GM12891 (cell line): ENCODE data around the gene ATG13. TPM values are rescaled to one million over a fixed set of nuclear protein-coding genes. Genes with fewer than 3 reads are reported as not detected.
"Not testable (repeated sequence)": the region's sequence is repeated elsewhere in the genome, so short reads cannot be mapped to it uniquely, and the experiment has no call there.

ENCODE experiments used
- DNase-seq: peaks from one replicate; pipeline ENCODE4 v3.0.0; 2011; ENCODE audit warnings: low spot score; ENCODE audit not compliant: insufficient read length
- FAIRE-seq: peaks from 2 replicates; lab custom pipeline; 2011; peaks lifted over from hg19 to GRCh38; lab: Jason Lieb, UNC
- PAX5 ChIP-seq: IDR thresholded peaks from 2 replicates; pipeline ENCODE4 v1.6.1; 2011; ENCODE audit warnings: low read length, moderate library complexity, mild to moderate bottlenecking; ENCODE audit not compliant: insufficient read depth, severe bottlenecking
- POLR2A ChIP-seq: IDR thresholded peaks from 2 replicates; pipeline ENCODE4 v1.6.1; 2011; ENCODE audit warnings: low read depth, low read length, control low read depth
- POLR2AphosphoS5 ChIP-seq: IDR thresholded peaks from 2 replicates; pipeline ENCODE4 v1.6.1; 2011; ENCODE audit warnings: low read depth, low read length, control low read depth
- POU2F2 ChIP-seq: IDR thresholded peaks from 2 replicates; pipeline ENCODE4 v1.6.1; 2011; ENCODE audit warnings: low read depth, mild to moderate bottlenecking, control low read depth, low read length, moderate library complexity
- SPI1 ChIP-seq: IDR thresholded peaks from 2 replicates; pipeline ENCODE4 v1.6.1; 2011; ENCODE audit warnings: low read depth, low read length, control low read depth
- TAF1 ChIP-seq: IDR thresholded peaks from 2 replicates; pipeline ENCODE4 v1.6.1; 2011; ENCODE audit warnings: low read depth, low read length, control low read depth
- polyA plus RNA-seq: library from polyadenylated mRNA; unstranded; fragments of >200 nt; gene quantifications from one replicate; pipeline ENCODE4 v1.2.1, GENCODE V29; 2012; ENCODE audit warnings: low read depth, missing spikeins, inconsistent platforms; ENCODE audit not compliant: missing spikeins

ATG13 gene
- 23.3 TPM for polyA plus RNA-seq

DNA sequence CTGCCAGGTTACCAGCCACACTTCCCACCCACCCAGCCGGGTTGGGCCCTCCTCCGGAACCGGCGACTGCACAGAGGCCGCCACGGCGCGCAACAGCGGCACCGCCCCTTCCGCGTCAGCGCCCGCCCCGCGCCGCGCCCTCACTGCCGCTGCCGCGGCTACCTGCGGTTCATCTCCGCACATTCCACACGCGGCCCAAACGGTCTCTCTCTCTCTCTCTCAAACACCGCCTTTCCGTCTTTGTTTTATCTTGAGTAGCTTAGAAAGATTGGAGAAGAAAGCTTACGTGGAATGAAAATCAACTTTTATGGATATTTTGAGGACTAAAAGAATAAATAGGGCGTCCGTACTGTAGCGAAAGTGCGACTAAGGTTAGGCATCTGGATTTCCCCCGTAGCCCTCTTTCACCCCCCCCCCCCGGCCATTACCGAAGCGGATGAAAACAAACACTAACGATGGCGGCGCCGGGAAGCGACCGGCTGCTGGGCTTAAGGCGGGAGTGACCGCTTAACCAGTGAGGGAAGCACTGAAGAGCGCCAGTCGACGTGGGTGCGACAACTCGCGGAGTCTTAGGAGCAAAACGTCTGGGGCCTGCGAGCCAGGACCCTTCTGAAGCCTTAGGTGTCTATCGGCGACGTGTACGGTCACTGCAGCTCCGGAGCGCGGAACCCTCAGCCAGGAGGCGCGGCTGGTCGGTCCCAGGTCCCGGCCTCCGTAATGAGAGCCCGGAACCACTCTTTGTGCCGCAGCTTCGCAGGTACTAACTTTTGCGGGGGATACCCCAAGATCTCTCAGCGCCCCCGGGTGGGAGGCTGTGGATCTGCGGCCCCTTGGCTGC lies at the start of gene ATG13, which contains the start of gene HARBI1:
TSS of gene ATG13 (plus strand) at position 420 of the 838 bp plus-strand sequence. CDS start 26,739 bp downstream, outside the sequence.
TSS of gene HARBI1 (minus strand) at position 94 of the 838 bp plus-strand sequence. CDS start 990 bp downstream, outside the sequence.
- TF ChIP-seq TAF1 (peak; percentile 67), POLR2AphosphoS5 (0 out of 2 replicates have a peak, but pooled peaks have one; percentile 36), SPI1 (no peak), POLR2A (no peak), POU2F2 (peak; percentile 24; the same call in 1 of the 2 replicates), PAX5 (peak; percentile 40)
- FAIRE-seq = peak; percentile 95

DNA sequence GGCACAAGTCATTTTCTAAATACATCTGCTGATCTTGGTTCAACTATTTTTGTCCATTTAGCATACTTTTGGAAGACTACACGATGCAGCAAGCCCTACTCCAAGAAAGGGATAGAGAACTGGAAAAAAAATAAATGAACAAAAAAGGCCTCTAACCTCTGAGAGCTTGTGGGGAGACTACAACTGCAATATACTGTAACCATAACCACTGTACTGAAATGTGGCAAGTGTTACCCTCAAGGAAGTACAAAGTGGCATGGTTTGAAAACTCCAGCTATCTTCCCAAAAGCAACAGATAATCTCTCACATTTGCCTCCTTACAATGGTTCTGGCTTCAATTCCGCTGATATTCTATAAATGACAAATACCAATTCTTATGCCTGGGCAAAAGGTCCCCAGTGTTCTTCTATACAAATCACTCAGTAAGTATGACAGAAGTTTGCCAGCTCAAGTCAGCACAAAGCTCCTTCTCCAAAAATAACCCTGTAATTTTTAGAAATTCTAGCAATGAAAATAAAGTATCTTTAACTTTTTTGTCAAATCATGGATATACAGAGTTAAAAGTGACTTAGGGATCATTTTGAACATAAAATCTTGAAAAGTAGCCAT lies 46.5 kb upstream of the ATG13 start:
- no peak for TF ChIP-seq SPI1
- no peak for TF ChIP-seq POU2F2
- no peak for TF ChIP-seq POLR2AphosphoS5
- TF ChIP-seq TAF1 = no peak
- no peak for DNase-seq
- no peak for FAIRE-seq

More for the DNA sequence above, at the start of gene ATG13, which contains the start of gene HARBI1:
- DNase-seq = peak; percentile 84

DNA sequence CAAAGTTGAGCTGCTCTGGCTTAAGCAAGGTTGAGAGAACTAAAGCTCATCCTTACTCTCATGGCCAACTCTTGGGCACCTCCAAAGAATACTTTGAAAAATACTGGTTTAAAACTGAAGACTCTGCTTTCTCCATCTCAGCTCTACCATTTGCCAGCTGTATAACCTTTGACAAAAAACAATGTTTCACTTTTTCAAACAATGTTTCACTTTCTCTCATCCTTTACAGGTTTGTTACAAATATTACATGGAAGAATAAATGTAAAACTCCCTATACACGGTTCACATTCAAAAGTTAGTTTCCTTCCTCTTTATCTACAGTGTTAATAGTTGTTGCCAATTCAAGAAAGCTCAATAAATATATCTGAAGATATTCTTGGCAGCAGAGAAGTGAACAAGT lies 42.7 kb upstream of the ATG13 start:
- no peak for DNase-seq
- no peak for FAIRE-seq
- TF ChIP-seq SPI1 (no peak), POLR2A (no peak), POLR2AphosphoS5 (no peak), TAF1 (no peak), POU2F2 (no peak), PAX5 (no peak)

DNA sequence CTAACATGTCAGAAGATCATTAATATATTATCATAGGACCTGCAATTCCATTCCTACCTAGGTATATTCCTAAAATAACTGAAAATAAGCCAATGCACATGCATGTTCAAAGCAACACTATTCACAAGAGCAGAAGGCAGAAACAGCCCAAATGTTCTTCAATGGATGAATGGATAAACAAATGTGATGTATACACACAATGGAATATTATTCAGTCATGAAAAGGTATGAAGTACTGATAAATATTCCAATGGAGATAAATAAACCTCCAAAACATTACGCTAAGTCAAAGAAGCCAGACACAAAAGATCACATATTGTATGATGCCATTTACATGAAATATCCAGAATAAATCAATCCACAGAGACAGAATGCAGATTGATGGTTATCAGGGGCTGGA lies 40.3 kb upstream of the ATG13 start:
- FAIRE-seq (no peak), DNase-seq (no peak)
- TF ChIP-seq PAX5 (no peak), POU2F2 (no peak), TAF1 (no peak), POLR2AphosphoS5 (no peak), SPI1 (no peak), POLR2A (no peak)

DNA sequence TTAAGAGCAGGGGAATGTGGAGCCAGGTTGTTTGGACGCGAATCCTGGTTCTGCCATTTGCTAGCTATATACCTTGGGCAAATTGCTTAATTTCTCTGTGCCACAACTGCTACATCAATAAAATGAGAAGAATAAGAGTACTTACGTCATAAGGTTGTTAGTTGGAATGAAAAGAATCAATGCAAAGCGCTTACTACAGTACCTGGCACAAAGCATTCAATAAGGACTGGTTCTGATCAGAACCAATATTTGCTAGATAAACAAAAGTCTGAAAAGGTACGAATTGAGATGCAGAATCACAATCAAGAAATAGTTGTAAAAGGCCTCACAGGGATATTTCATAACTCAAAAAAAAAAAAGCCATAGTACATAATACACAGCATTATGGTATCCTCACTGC lies 34.8 kb upstream of the ATG13 start:
- TF ChIP-seq PAX5 (no peak), POLR2AphosphoS5 (no peak)
- DNase-seq (no peak), FAIRE-seq (no peak)

DNA sequence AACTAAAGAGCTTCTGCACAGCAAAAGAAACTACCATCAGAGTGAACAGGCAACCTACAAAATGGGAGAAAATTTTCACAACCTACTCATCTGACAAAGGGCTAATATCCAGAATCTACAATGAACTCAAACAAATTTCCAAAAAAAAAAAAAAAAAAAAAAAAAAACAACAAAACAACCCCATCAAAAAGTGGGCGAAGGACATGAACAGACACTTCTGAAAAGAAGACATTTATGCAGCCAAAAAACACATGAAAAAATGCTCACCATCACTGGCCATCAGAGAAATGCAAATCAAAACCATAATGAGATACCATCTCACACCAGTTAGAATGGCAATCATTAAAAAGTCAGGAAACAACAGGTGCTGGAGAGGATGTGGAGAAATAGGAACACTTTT lies 33.8 kb upstream of the ATG13 start:
- not testable (repeated sequence) for DNase-seq, FAIRE-seq

DNA sequence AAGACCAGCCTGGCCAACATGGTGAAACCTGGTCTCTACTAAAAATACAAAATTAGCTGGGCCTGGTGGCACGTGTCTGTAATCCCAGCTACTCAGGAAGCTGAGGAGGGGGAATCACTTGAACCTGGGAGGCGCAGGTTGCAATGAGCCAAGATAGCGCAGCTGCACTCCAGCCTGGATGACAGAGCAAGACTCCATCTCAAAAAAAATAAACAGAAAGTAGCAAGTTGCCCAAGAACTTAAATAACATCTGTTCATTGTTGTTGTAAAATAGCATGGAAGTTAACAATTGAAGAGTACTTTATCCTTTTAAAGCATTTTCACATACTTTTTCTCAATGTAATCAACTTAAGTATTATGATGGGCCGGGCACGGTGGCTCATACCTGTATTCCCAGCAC lies 29.2 kb upstream of the ATG13 start:
- no peak for FAIRE-seq
- TF ChIP-seq TAF1 = no peak
- TF ChIP-seq POU2F2 = no peak
- no peak for TF ChIP-seq POLR2A
- TF ChIP-seq POLR2AphosphoS5 = no peak
- no peak for TF ChIP-seq PAX5
- TF ChIP-seq SPI1 = no peak
- no peak for DNase-seq

DNA sequence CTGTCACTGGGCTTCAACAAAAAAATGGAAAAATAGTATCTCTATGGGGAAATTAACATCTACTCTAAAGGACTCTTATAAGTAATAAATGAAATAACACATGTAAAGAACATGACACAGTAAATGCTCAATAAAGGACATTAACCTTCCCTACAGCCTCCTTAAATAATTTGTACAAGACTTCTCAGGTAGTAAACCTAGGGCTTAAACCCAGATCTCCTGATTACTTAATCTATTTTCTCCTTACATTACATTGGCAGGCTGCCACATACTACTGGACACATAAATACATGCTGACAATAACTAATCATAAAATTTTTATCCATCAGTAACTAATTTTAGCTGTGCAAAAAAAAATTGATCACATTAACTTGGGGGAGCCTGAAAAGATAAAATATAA lies 28.4 kb upstream of the ATG13 start:
- FAIRE-seq (no peak), DNase-seq (no peak)
- no peak for TF ChIP-seq POLR2AphosphoS5
- no peak for TF ChIP-seq TAF1
- no peak for TF ChIP-seq SPI1
- TF ChIP-seq POU2F2 = no peak

DNA sequence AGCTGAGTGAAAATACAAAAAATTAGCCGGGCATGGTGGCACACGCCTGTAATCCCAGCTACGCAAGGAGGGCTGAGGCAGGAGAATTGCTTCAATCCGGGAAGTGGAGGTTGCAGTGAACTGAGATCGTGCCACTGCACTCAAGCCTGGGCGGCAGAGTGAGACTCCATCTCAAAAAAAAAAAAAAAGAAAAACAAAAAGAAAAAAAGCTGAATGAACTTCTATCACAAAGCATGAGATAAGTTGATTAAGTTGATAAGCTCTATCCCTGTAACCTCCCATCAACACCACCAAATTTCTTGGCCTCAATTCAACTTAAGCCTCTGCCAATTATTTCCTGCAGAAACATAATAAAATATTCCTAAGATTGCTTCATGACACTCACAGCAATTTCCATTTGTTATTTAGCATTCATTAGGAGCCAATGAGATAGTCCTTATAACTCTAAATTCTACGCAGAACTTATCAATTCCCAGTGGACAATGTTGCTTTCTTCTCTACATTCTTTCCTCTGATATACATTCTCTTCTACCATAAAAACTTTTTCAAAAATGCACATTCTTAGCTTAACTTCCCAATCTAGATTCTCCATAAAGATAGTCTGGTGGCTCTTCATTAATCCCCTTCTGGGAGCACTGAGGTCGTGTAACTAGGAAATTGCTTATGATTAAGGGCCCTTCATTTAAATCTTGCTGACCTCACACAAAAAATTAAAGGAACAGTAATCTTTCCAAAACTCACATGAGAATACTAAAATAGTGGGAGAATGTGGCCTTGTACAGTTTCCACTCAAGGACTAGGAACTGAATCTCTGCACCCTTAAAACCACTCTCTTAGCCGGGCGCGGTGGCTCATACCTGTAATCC lies 26.4 kb upstream of the ATG13 start:
- TF ChIP-seq POLR2A (no peak), TAF1 (no peak)
- FAIRE-seq (no peak), DNase-seq (no peak)
